ENCODE data around the gene ZFYVE16.

ZFYVE16 gene

DNA sequence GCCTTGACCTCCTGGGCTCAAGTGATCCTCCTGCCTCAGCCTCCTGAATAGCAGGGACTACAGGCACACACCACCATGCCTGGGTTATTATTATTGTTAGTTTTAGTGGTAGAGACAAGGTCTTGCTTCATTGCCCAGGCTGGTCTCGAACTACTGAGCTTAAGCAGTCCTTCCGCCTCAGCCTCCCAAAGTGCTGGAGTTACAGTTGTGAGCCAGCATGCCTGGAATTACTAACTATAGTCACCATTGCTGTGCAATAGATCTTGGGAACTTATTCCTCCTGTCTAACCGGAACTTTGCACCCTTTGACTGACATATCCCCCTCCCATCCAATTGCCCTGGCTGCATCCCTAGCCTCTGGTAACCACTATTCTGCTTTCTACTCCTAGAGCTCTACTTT, 83.4 kb downstream of the ZFYVE16 start:
- no peak for DNase-seq

DNA sequence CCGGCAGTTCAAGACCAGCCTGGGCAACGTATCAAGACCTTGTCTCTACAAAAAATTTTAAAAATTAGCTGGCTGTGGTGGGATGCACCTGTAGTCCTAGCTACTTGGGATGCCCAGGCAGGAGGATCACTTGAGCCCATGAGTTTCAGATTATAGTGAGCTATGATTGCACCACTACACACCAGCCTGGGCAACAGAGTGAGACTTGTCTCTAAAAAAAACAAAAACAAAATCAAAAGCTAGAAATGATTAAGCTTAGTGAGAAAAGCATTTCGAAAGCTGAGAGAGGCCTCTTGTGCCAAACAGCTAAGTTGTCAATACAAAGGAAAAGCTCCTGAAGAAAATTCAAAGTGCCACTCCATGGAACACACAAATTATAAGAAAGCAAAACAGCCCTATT, 84.9 kb downstream of the ZFYVE16 start:
- no peak for DNase-seq

DNA sequence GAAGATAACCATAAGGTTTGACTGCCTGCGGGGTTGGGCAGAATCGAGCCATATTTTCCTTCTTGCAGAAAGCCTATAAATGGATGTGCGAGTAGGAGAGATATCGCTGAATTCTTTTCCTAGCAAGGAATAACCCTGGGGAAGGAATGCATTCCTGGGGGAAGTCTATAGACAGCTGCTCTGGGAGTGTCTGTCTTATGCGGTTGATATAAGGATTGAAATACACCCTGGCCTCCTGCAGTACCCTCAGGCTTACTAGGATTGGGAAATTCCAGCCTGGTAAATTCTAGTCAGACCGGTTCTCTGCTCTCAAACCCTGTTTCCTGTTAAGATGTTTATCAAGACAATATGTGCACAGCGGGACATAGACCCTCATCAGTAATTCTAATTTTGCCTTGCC, 85.6 kb downstream of the ZFYVE16 start:
- DNase-seq: peak; percentile 64

DNA sequence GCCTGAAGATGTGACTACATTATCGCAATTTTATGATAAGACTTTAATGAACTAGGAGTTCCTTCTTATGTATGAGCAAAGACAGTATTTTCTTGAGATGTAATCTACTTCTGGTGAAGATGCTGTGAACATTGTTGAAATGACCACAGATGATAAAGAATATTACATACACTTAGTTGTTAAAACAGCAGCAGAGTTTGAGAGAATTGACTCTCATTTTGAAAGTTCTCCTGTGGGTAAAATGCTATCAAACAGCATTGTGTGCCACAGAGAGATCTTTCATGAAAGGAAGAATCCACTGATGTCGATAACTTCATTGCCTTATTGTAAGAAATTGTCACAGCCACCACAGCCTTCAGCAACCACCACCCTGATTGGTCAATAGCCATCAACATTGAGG, 88.0 kb downstream of the ZFYVE16 start:
- DNase-seq: no peak

DNA sequence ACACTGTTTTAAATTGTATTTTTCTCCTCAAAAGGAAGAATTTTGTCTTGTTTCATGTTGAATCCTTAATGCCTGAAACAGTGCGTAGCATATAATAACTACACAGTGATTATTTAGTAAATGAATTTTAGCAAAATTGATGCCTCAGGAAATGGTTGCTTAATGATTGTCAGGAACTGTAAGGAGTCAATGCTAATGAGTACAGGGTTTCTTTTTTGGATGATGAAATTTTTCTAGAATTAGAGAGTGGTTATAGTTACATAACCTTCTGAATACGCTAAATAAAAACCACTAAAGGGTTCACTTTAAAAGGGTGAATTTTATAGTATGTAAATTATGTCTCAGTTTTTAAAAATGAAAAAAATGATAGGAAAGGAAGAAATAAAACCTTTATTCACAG, 94.9 kb downstream of the ZFYVE16 start:
- no peak for DNase-seq

DNA sequence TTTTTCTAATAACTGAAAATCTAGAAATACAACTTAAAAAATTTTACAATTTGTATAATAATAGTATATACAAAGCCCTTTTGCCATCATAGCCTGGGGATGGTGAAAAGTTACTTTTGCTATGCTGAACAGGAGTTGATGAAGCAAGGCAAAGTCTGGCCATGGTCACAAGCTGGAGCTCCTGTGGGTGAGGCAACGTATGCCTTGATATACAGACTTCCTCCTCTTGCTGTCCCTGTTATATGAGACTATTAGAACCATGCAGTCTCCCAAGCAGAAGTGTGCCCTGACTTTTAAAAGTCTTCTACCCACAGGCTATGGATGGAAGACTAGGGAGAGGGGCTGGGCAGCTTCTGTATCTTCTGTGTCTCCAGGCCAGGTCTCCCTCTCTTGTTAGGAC, 95.8 kb downstream of the ZFYVE16 start:
- no peak for DNase-seq

DNA sequence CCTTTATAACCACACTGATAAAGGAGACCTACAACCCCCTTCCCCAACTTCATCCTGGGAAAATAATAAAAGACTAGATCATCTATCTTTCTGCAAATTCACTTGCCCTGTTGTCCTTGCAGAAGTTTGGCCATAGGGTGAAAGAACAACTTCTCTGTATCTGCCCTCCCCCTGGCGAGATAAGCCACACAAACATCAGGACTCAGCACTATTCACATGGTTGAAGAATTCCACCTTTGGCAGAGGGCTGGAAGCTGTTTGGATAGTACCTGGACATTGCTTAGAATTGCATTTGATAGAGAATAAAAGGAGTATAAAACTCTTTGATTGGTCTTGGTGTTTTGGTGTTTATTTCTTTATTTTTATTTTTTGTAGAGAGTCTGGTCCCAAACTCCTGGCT, 97.0 kb downstream of the ZFYVE16 start:
- DNase-seq: no peak

DNA sequence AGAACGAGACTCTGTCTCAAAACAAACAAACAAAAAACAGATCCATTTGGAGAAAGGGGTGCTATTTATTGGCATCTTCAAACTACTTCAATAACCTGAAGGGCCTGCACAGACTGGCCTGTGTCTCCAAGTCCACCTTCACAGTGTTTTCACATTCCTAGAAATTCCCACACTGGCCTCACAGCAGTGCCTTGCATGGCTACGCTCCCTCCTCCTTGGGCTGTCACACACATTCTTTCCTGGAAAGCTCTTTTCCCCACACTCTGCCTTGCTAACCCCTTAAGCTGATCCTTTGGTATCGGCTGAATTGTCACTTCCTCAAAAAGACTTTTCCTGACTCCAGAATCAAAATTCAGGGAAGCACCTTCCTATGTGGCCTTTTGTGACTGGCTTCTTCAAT, 99.8 kb downstream of the ZFYVE16 start:
- DNase-seq: no peak

DNA sequence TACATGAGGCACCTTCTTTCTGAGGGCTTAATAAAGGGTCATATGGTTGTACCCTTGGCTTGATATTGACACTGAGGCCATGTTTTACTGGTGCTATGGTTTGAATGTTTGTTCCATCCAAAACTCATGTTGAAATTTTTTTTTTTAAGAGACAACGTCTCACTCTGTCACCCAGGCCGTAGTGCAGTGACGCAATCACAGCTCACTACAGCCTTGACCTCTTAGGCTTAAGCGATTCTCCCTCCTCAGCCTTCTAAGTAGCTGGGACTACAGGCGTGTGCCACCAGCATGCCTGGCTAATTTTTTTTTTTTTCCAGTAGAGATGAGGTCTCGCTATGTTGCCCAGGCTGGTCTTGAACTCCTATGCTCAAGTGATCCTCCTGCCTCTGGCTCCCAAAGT, 101.0 kb downstream of the ZFYVE16 start:
- no peak for DNase-seq

DNA sequence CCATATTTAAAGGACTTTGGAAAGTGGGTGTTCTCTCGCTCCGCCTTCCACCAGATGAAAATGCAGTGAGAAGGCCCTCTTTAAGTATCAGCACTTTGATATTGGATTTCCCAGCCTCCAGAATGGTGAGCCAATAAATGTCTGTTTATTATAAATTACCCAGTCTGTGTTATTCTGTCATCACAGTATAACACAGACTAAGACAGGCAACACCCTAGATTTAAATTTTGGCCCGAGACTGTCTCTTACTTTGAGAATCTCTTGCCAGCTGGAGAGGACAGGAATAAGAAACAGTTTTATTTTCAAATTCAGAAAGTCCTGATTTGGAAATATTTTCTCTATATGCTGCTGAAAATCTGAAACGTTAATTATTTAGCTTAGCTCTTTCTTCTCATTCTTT, 101.5 kb downstream of the ZFYVE16 start:
- DNase-seq: no peak

DNA sequence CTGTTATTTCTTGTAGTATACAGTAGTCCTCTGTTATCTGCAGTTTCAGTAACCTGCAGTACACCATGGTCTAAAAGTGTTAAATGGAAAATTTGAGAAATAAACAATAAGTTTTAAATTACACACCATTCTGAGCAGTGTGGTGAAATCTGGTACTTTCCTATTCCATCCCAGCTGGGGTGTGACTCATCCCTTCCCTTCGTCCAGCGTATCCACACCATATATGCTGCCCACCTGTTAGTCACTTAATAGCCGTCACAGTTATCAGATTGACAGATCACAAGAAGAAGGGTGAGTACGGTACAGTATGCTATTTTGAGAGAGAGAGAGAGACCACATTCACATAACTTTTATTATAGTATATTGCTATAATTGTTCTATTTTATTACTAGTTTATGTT, 109.0 kb downstream of the ZFYVE16 start:
- no peak for DNase-seq
